ENCODE measurements around the gene LAMA3.

- TF ChIP-seq CTCF (IDR thresholded peaks at IDR 0.05) = no peak
- no peak for TF ChIP-seq POLR2A (IDR thresholded peaks at IDR 0.05)
These were observed 314.8 kb downstream of the LAMA3 start for GRCh38 chr18:24003903-24004640.
